ENCODE results near the gene STH.
"Not testable (repeated sequence)": the region's sequence is repeated elsewhere in the genome, so short reads cannot be mapped to it uniquely, and the experiment has no call there.

DNA sequence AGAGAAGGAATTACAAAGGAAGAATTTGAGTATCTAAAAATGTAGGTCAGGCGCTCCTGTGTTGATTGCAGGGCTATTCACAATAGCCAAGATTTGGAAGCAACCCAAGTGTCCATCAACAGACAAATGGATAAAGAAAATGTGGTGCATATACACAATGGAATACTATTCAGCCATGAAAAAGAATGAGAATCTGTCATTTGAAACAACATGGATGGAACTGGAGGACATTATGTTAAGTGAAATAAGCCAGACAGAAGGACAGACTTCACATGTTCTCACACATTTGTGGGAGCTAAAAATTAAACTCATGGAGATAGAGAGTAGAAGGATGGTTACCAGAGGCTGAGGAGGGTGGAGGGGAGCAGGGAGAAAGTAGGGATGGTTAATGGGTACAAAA is 7.0 kb downstream of the STH start:
- TF ChIP-seq, protein P1, sequence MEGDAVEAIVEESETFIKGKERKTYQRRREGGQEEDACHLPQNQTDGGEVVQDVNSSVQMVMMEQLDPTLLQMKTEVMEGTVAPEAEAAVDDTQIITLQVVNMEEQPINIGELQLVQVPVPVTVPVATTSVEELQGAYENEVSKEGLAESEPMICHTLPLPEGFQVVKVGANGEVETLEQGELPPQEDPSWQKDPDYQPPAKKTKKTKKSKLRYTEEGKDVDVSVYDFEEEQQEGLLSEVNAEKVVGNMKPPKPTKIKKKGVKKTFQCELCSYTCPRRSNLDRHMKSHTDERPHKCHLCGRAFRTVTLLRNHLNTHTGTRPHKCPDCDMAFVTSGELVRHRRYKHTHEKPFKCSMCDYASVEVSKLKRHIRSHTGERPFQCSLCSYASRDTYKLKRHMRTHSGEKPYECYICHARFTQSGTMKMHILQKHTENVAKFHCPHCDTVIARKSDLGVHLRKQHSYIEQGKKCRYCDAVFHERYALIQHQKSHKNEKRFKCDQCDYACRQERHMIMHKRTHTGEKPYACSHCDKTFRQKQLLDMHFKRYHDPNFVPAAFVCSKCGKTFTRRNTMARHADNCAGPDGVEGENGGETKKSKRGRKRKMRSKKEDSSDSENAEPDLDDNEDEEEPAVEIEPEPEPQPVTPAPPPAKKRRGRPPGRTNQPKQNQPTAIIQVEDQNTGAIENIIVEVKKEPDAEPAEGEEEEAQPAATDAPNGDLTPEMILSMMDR (conservative IDR thresholded peaks at IDR 0.05 in 1 of 2, IDR thresholded peaks at IDR 0.05 in 1 of 2; ENCODE audit: extremely low read depth in 1 of 2, insufficient read depth in 1 of 2, low read depth in 1 of 2, low read length in 2 of 2): not testable (repeated sequence)
- not testable (repeated sequence) for TF ChIP-seq EZH2 (IDR thresholded peaks at IDR 0.05; ENCODE audit: borderline replicate concordance, low read length)

All from mammary epithelial cell (primary cell).